Fibroblast of lung (primary cell): ENCODE results near the gene INHBC. TPM values are rescaled to one million over a fixed set of nuclear protein-coding genes. Genes with fewer than 3 reads are reported as not detected.
"Not testable (repeated sequence)": the region's sequence is repeated elsewhere in the genome, so short reads cannot be mapped to it uniquely, and the experiment has no call there.

Experiments used
- DNase-seq, 2 donors: peaks; one replicate each; pipeline versions ENCODE4 v3.0.0 to v3.0.0-alpha.2; 2010; ENCODE audit warnings: low read depth in 2 of 2
- H2AFZ ChIP-seq: 2 replicates; pipeline ENCODE4 v1.5.1; 2012; ENCODE audit warnings: low read length, control low read depth, inconsistent platforms
- H3K27ac ChIP-seq: 2 replicates; pipeline ENCODE4 v1.5.1; 2011; ENCODE audit warnings: low read length, control low read depth; ENCODE audit not compliant: insufficient read depth
- H3K27me3 ChIP-seq: 2 replicates; pipeline ENCODE4 v1.5.1; 2011; ENCODE audit warnings: mild to moderate bottlenecking, low read length; ENCODE audit not compliant: control insufficient read depth, insufficient read depth
- H3K36me3 ChIP-seq: 2 replicates; pipeline ENCODE4 v1.5.1; 2011; ENCODE audit warnings: low read length; ENCODE audit not compliant: control insufficient read depth, insufficient read depth
- H3K4me1 ChIP-seq: 2 replicates; pipeline ENCODE4 v1.5.1; 2011; ENCODE audit warnings: low read length; ENCODE audit not compliant: control insufficient read depth, insufficient read depth; ENCODE audit errors: extremely low read depth
- H3K4me2 ChIP-seq: 2 replicates; pipeline ENCODE4 v1.5.1; 2011; ENCODE audit warnings: low read length, control low read depth; ENCODE audit not compliant: insufficient read depth; ENCODE audit errors: extremely low read depth
- H3K4me3 ChIP-seq, 4 experiments: fragments of 200-600 bp in 1 of 4; sonication (generic) in 1 of 4; replicated peaks in 1 of 4; 2 replicates each; pipeline ENCODE4 v1.5.1; 2011 to 2016; ENCODE audit warnings: low read length in 4 of 4, low read depth in 3 of 4, mild to moderate bottlenecking in 3 of 4, control low read depth in 2 of 4, inconsistent platforms in 1 of 4, mixed read lengths in 1 of 4; ENCODE audit not compliant: insufficient read depth in 1 of 4; ENCODE audit errors: control extremely low read depth in 1 of 4
- H3K79me2 ChIP-seq: 2 replicates; pipeline ENCODE4 v1.5.1; 2012; ENCODE audit warnings: mild to moderate bottlenecking, low read length, inconsistent platforms; ENCODE audit not compliant: control insufficient read depth, insufficient read depth
- H3K9ac ChIP-seq: 2 replicates; pipeline ENCODE4 v1.5.1; 2011; ENCODE audit warnings: mild to moderate bottlenecking, low read length, control low read depth; ENCODE audit not compliant: insufficient read depth
- H3K9me3 ChIP-seq: 2 replicates; pipeline ENCODE4 v1.5.1; 2012; ENCODE audit warnings: low read depth, low read length; ENCODE audit not compliant: control insufficient read depth, insufficient read depth
- H4K20me1 ChIP-seq: 2 replicates; pipeline ENCODE4 v1.5.1; 2011; ENCODE audit warnings: low read length; ENCODE audit not compliant: control insufficient read depth, insufficient read depth; ENCODE audit errors: extremely low read depth
- EZH2 ChIP-seq: IDR thresholded peaks from 2 replicates; pipeline ENCODE4 v1.5.1; 2012; ENCODE audit warnings: low read length, control low read depth, mild to moderate bottlenecking; ENCODE audit errors: missing control alignments
- polyA plus RNA-seq, 2 donors: library from polyadenylated mRNA; depleted of rRNA in 1 of 2; stranded (reverse) in 1 of 2; unstranded in 1 of 2; fragments of >200 nt; gene quantifications; 2 replicates each; pipeline ENCODE4 v1.2.1, GENCODE V29; 2011 to 2012; ENCODE audit warnings: missing spikeins in 1 of 2
- total RNA-seq: library from RNA; depleted of rRNA; stranded (reverse); fragments of >200 nt; gene quantifications from 2 replicates; pipeline ENCODE4 v1.2.1, GENCODE V29; 2014
- TF ChIP-seq, protein P1 (sequence below), 2 donors: IDR thresholded peaks in 1 of 2; conservative IDR thresholded peaks in 1 of 2; 1 replicate in 1 of 2; 2 replicates in 1 of 2; pipeline ENCODE4 v1.5.1; 2011 to 2012; ENCODE audit warnings: low read length in 2 of 2, control low read depth in 1 of 2, inconsistent platforms in 1 of 2, low read depth in 1 of 2, mild to moderate bottlenecking in 1 of 2

INHBC gene
- total and polyA plus RNA-seq, 2 donors (not counting 1 experiment from before 2014, with no cell fraction given) = 0.05 TPM; not detected in 1

DNA sequence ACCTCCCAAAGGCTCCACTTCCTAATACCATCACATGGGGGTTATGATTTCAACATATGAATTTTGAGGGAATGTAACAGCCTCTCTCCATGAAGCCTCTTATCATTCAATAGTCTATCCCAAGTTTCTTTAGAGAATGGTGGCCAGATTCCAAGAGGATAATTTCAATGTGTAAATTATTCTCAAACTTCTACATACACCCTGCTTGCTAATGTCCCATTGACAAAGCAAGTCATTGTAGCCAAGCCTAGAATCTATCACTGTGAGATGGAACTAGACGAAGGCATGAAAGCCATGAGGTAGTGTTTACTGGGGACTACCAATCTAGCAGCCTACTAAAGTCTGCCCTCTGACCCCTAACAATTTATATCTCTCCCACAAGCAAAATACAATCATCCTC, 3.8 kb downstream of the INHBC start:
- TF ChIP-seq EZH2 = no peak
- TF ChIP-seq, protein P1, sequence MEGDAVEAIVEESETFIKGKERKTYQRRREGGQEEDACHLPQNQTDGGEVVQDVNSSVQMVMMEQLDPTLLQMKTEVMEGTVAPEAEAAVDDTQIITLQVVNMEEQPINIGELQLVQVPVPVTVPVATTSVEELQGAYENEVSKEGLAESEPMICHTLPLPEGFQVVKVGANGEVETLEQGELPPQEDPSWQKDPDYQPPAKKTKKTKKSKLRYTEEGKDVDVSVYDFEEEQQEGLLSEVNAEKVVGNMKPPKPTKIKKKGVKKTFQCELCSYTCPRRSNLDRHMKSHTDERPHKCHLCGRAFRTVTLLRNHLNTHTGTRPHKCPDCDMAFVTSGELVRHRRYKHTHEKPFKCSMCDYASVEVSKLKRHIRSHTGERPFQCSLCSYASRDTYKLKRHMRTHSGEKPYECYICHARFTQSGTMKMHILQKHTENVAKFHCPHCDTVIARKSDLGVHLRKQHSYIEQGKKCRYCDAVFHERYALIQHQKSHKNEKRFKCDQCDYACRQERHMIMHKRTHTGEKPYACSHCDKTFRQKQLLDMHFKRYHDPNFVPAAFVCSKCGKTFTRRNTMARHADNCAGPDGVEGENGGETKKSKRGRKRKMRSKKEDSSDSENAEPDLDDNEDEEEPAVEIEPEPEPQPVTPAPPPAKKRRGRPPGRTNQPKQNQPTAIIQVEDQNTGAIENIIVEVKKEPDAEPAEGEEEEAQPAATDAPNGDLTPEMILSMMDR (conservative IDR thresholded peaks at IDR 0.05 in 1 of 2, IDR thresholded peaks at IDR 0.05 in 1 of 2; ENCODE audit: low read depth in 1 of 2, low read length in 2 of 2) = no peak
- Histone ChIP-seq H4K20me1 (no peaks in the 10 kb centered on the region), H3K4me1 (no peaks in the 10 kb centered on the region), H2AFZ (no peak overlapping the region), H3K9me3 (no peaks in the 10 kb centered on the region), H3K27me3 (no peaks in the 10 kb centered on the region), H3K27ac (no peak overlapping the region), H3K36me3 (no peaks in the 10 kb centered on the region), H3K4me2 (no peak overlapping the region), H3K9ac (no peak overlapping the region), H3K4me3 (no peak overlapping the region), H3K79me2 (no peaks in the 10 kb centered on the region)
- DNase-seq = no peak

DNA sequence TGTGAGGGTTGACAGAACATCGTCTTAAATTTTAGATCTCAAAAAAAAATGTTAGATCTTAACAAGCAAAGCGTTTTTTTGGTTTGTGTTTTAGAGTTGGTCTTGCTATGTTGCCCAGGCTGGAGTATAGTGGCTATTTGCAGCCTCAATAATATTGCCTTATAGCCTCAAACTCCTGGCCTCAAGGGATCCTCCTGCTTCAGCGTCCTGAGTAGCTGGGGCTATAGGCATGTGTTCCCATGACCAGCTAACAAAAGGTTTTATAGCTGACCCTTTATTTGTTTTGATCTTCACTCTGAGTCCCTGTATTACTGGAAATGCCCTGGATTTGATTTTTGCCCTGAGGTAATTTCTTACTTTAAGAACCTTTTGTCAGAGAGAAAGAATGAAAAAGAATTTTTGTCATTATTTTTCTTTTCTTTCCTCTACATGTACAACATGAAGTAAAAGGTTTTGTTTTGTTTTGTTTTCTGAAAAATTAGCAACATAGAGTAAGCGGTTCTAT, 5.2 kb downstream of the INHBC start:
- DNase-seq = no peak
- Histone ChIP-seq H3K4me1 (no peaks in the 10 kb centered on the region), H3K36me3 (no peaks in the 10 kb centered on the region), H3K4me3 (no peak overlapping the region), H3K27ac (no peak overlapping the region), H2AFZ (no peak overlapping the region), H3K9me3 (no peaks in the 10 kb centered on the region), H3K79me2 (no peaks in the 10 kb centered on the region), H3K27me3 (no peaks in the 10 kb centered on the region), H3K9ac (no peak overlapping the region), H4K20me1 (no peaks in the 10 kb centered on the region), H3K4me2 (no peak overlapping the region)
- no peak for TF ChIP-seq EZH2
- TF ChIP-seq, protein P1 (conservative IDR thresholded peaks at IDR 0.05 in 1 of 2, IDR thresholded peaks at IDR 0.05 in 1 of 2; ENCODE audit: low read depth in 1 of 2, low read length in 2 of 2) = no peak

DNA sequence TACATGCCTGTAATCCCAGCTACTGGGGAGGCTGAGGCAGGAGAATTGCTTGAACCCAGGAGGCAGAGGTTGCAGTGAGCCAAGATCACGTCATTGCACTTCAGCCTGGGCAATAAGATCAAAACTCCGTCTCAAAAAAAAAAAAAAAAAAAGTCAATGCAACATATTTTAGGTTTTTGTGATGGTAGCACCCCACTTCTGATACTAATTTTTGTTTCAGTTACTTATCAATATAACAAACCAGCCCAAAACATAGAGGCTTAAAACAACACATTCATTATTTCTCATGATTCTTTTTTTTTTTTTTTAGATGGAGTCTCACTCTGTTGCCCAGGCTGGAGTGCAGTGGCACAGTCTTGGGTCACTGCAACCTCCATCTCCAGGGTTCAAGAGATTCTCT, 6.8 kb downstream of the INHBC start:
- not testable (repeated sequence) for H3K27me3 ChIP-seq, H4K20me1 ChIP-seq, H3K27ac ChIP-seq, H3K4me3 ChIP-seq, H3K4me2 ChIP-seq, DNase-seq, H3K79me2 ChIP-seq, H3K4me1 ChIP-seq, H3K9me3 ChIP-seq, H3K9ac ChIP-seq, H2AFZ ChIP-seq, H3K36me3 ChIP-seq
